Measurements from ENCODE around the gene FTH1. TPM values are rescaled to one million over a fixed set of nuclear protein-coding genes. Genes with fewer than 3 reads are reported as not detected.

FTH1 gene
- total RNA-seq, 2 donors from 2014 or later, result 701 to 1,114 TPM

GRCh38 chr11:61951484-61952135 is 15.8 kb downstream of the FTH1 start:
- no peak for ATAC-seq (replicated peaks)
- no peaks in the 10 kb centered on the region for H3K9me3 Mint-ChIP-seq
- peaks cover 4% of the 10 kb centered on the region for H3K27me3 Mint-ChIP-seq
- H3K36me3 Mint-ChIP-seq (ENCODE audit: low read depth), result no peaks in the 10 kb centered on the region
- H3K27ac Mint-ChIP-seq, result no peak overlapping the region
- H3K4me1 Mint-ChIP-seq, result no peaks in the 10 kb centered on the region
- H3K4me3 Mint-ChIP-seq, result no peak overlapping the region

- Mint-ChIP-seq H3K27me3 (peaks cover 4% of the 10 kb centered on the region), H3K9me3 (no peaks in the 10 kb centered on the region), H3K27ac (no peak within 1 kb of the TSS), H3K36me3 (ENCODE audit: low read depth) (no peaks in the 10 kb centered on the region), H3K4me3 (no peak within 1 kb of the TSS), H3K4me1 (no peaks in the 10 kb centered on the region)
- no peak for ATAC-seq (replicated peaks)
Measured at GRCh38 chr11:61950035-61950547, 17.3 kb downstream of the FTH1 start, which contains the start of gene BEST1. Gene BEST1 (plus strand): TSS chr11:61950351. CDS start chr11:61951807, 1,456 bp downstream.

- no peaks in the 10 kb centered on the region for H3K36me3 Mint-ChIP-seq (ENCODE audit: low read depth)
- no peaks in the 10 kb centered on the region for H3K4me1 Mint-ChIP-seq
- peak; percentile 37 for ATAC-seq (replicated peaks)
- no peaks in the 10 kb centered on the region for H3K9me3 Mint-ChIP-seq
- peaks cover 2% of the 10 kb centered on the region for H3K27me3 Mint-ChIP-seq
- no peak overlapping the region for H3K4me3 Mint-ChIP-seq
- no peak overlapping the region for H3K27ac Mint-ChIP-seq
Measured at GRCh38 chr11:61949169-61950034, 18.0 kb downstream of the FTH1 start.

DNA sequence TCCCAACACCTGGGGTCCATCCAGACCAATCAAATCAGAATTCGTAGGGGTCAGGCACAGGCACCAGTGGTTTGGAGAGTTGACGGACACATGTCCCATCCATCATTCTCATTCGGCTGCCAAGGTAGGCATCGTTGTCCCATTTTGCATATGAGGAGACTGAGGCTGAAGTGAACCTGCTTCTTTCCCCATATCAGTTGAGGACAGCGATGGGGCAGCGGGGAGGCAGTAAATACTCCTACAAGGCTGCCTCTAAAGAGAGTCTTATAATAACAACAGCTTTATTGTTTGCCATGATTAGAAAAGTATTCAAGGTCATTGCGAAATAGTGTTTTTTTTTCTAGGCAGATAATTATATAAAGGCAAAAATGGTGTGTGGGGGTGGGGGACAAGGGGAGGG is 18.9 kb downstream of the FTH1 start:
- Mint-ChIP-seq H3K4me3 (no peak overlapping the region), H3K27ac (no peak overlapping the region), H3K36me3 (ENCODE audit: low read depth) (no peaks in the 10 kb centered on the region), H3K27me3 (no peaks in the 10 kb centered on the region), H3K9me3 (no peaks in the 10 kb centered on the region), H3K4me1 (no peaks in the 10 kb centered on the region)
- ATAC-seq (replicated peaks), result no peak

DNA sequence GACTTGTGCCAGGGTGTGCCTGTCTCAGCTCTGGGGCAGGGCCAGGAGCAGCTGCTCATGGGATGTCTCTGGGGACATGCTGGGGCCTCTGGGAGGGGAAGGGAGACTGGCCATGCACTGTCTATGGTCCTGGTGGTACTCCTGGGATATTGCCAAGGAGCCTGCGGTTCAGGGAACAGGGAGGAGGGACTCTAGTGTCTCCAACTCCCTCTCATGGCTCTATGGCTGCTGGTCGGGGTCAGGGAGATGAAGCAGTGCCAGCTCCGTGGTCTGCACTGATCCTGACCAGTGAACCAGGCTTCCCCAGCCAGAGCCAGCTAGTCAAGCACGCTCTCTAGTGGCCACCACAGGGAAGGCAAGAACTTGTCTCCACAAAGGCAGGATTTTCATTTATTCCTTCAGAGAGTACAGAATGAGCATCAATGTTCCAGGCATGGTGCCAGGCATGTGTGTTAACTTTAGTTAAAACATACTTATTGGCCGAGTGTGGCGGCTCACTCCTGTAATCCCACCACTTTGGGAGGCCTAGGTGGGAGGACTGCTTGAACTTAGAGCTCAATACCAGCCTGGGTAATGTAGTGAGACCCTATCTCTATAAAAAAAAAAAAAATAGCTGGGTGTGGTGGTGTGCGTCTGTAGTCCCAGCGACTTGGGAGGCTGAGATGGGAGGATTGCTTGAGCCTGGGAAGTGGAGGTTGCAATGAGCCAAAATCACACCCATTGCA is 19.8 kb downstream of the FTH1 start:
- peak; percentile 74 for ATAC-seq (replicated peaks)
- no peak overlapping the region for H3K4me3 Mint-ChIP-seq
- no peaks in the 10 kb centered on the region for H3K4me1 Mint-ChIP-seq
- no peaks in the 10 kb centered on the region for H3K36me3 Mint-ChIP-seq (ENCODE audit: low read depth)
- no peak overlapping the region for H3K27ac Mint-ChIP-seq
- H3K27me3 Mint-ChIP-seq, result no peaks in the 10 kb centered on the region
- H3K9me3 Mint-ChIP-seq, result no peaks in the 10 kb centered on the region

- H3K4me3 Mint-ChIP-seq, result no peak overlapping the region
- H3K9me3 Mint-ChIP-seq, result no peaks in the 10 kb centered on the region
- H3K27ac Mint-ChIP-seq, result no peak overlapping the region
- no peaks in the 10 kb centered on the region for H3K27me3 Mint-ChIP-seq
- no peaks in the 10 kb centered on the region for H3K4me1 Mint-ChIP-seq
- no peaks in the 10 kb centered on the region for H3K36me3 Mint-ChIP-seq (ENCODE audit: low read depth)
- ATAC-seq (replicated peaks), result no peak
Measured at GRCh38 chr11:61946894-61947293, 20.5 kb downstream of the FTH1 start.

- no peak for ATAC-seq (replicated peaks)
- Mint-ChIP-seq H3K9me3 (no peaks in the 10 kb centered on the region), H3K27ac (no peak overlapping the region), H3K36me3 (ENCODE audit: low read depth) (no peaks in the 10 kb centered on the region), H3K4me3 (no peak overlapping the region), H3K4me1 (no peaks in the 10 kb centered on the region), H3K27me3 (no peaks in the 10 kb centered on the region)
Measured at GRCh38 chr11:61945191-61945590, 22.2 kb downstream of the FTH1 start.

DNA sequence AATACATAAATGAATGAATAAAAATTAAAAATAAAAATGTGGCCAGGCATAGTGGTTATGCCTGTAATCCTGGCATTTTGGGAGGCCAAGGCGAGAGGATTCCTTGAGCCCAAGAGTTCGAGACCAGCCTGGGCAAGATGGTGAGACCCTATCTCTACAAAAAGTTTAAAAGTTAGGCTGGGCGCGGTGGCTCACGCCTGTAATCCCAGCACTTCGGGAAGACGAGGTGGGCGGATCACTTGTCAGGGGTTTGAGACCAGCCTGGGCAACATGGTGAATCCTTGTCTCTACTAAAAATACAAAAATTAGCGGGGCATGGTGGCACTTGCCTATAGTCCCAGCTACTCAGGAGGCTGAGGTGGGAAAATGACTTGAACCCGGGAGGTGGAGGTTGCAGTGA is 27.0 kb downstream of the FTH1 start:
- H3K36me3 Mint-ChIP-seq (ENCODE audit: low read depth), result no peaks in the 10 kb centered on the region
- no peak overlapping the region for H3K27ac Mint-ChIP-seq
- peaks cover 12% of the 10 kb centered on the region for H3K27me3 Mint-ChIP-seq
- H3K4me3 Mint-ChIP-seq, result no peak overlapping the region
- no peak for ATAC-seq (replicated peaks)
- no peaks in the 10 kb centered on the region for H3K4me1 Mint-ChIP-seq
- H3K9me3 Mint-ChIP-seq, result peaks cover 9% of the 10 kb centered on the region

GRCh38 chr11:61935861-61936260 is 31.6 kb downstream of the FTH1 start:
- Mint-ChIP-seq H3K27me3 (peaks cover 27% of the 10 kb centered on the region), H3K4me3 (no peak overlapping the region), H3K27ac (no peak overlapping the region), H3K4me1 (no peaks in the 10 kb centered on the region), H3K9me3 (peaks cover 9% of the 10 kb centered on the region), H3K36me3 (ENCODE audit: low read depth) (no peaks in the 10 kb centered on the region)
- no peak for ATAC-seq (replicated peaks)

DNA sequence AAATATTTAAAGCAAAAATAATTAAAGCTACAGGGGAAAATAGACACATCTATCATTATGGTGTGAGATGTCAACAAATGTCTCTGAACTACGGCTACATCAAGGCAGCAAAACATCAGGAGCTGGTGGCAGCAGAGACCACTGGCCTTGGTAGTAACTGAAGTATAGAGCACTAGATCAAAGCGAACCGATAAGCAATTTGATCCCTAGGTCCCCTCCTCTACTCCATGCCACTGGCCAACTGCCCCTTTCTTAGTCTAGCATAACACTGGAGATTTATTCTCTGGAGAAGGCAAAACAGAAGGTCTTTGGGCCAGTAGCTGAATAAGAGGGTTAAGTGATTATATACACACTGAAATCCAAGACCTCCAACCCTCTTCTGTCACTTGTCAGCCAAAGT is 36.5 kb downstream of the FTH1 start:
- no peak for ATAC-seq (replicated peaks)
- H3K4me1 Mint-ChIP-seq, result no peaks in the 10 kb centered on the region
- no peaks in the 10 kb centered on the region for H3K36me3 Mint-ChIP-seq (ENCODE audit: low read depth)
- peaks cover 2% of the 10 kb centered on the region for H3K9me3 Mint-ChIP-seq
- peaks cover 17% of the 10 kb centered on the region for H3K27me3 Mint-ChIP-seq
- no peak overlapping the region for H3K4me3 Mint-ChIP-seq
- no peak overlapping the region for H3K27ac Mint-ChIP-seq

GRCh38 chr11:61928606-61929005 is 38.8 kb downstream of the FTH1 start:
- Mint-ChIP-seq H3K36me3 (ENCODE audit: low read depth) (no peaks in the 10 kb centered on the region), H3K27me3 (peaks cover 13% of the 10 kb centered on the region), H3K4me3 (no peak overlapping the region), H3K27ac (no peak overlapping the region), H3K4me1 (no peaks in the 10 kb centered on the region), H3K9me3 (no peaks in the 10 kb centered on the region)
- no peak for ATAC-seq (replicated peaks)

GRCh38 chr11:61927501-61927900 is 39.9 kb downstream of the FTH1 start:
- H3K27me3 Mint-ChIP-seq, result peaks cover 9% of the 10 kb centered on the region
- H3K4me3 Mint-ChIP-seq, result no peak overlapping the region
- no peak overlapping the region for H3K27ac Mint-ChIP-seq
- H3K9me3 Mint-ChIP-seq, result no peaks in the 10 kb centered on the region
- H3K36me3 Mint-ChIP-seq (ENCODE audit: low read depth), result no peaks in the 10 kb centered on the region
- H3K4me1 Mint-ChIP-seq, result no peaks in the 10 kb centered on the region
- ATAC-seq (replicated peaks), result no peak

DNA sequence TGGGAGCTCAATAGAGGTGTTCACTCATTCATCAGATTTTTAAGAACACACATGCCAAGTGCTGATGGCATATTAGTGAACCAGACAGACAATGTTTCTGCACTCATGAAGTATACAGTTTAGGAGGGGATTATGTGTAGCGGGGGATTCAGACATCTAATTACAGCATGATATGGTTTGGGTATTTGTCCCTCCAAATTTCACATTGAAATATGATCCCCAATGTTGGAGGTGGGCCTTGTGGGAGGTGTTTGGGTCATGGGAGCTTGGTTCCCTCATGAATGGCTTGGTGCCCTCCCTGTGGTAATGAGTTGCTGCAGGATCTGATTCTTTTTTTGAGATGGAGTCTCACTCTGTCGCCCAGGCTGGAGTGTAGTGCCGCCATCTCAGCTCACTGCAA is 41.2 kb downstream of the FTH1 start:
- Mint-ChIP-seq H3K27ac (no peak overlapping the region), H3K4me1 (no peaks in the 10 kb centered on the region), H3K36me3 (ENCODE audit: low read depth) (no peaks in the 10 kb centered on the region), H3K27me3 (peaks cover 9% of the 10 kb centered on the region), H3K9me3 (no peaks in the 10 kb centered on the region), H3K4me3 (no peak overlapping the region)
- ATAC-seq (replicated peaks), result no peak

DNA sequence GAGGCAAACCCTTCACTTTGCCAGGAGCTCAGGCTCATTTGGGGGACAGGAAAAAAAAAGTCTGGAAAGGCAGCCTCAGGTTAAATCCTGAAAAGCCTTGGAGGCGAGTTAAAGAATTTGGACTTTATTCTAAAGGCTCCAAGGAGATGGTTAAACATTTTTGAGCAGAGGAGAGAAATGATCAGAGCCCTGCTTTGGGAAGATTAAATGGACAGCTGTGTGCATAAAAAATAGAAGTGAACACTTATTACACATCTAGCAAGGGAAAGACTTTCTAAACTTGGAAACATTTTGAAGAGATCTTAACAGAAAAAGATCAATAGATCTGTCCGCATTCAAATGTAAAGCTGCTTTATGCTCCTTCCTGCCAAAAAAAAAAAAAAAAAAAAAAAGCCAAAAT is 41.7 kb downstream of the FTH1 start:
- no peak for ATAC-seq (replicated peaks)
- H3K36me3 Mint-ChIP-seq (ENCODE audit: low read depth), result no peaks in the 10 kb centered on the region
- no peak overlapping the region for H3K27ac Mint-ChIP-seq
- H3K27me3 Mint-ChIP-seq, result peaks cover 9% of the 10 kb centered on the region
- H3K4me1 Mint-ChIP-seq, result no peaks in the 10 kb centered on the region
- H3K4me3 Mint-ChIP-seq, result no peak overlapping the region
- no peaks in the 10 kb centered on the region for H3K9me3 Mint-ChIP-seq
